SU-DHL-6 (cell line): Measurements from ENCODE around the gene LTK.

Source experiments
- H2AFZ ChIP-seq: fragments of 200-600 bp; sonication (generic); 2 replicates; pipeline ENCODE4 v1.6.1; 2014; ENCODE audit warnings: low read depth, mild to moderate bottlenecking, moderate library complexity, mixed read lengths, antibody characterized with exemption, low read length; ENCODE audit not compliant: severe bottlenecking
- H3F3A ChIP-seq: fragments of 200-600 bp; shearing (Covaris generic); 2 replicates; pipeline ENCODE4 v1.6.0; 2016; ENCODE audit warnings: antibody characterized with exemption, mild to moderate bottlenecking; ENCODE audit not compliant: insufficient read depth
- H3K27ac ChIP-seq: fragments of 200-600 bp; sonication (generic); 2 replicates; pipeline ENCODE4 v1.5.1; 2016; ENCODE audit warnings: low read depth, mild to moderate bottlenecking, low read length, moderate library complexity, mixed read lengths
- H3K27me3 ChIP-seq: fragments of 200-600 bp; sonication (generic), shearing (Covaris generic); 2 replicates; pipeline ENCODE4 v1.6.0; 2014; ENCODE audit warnings: mild to moderate bottlenecking, low read length
- H3K36me3 ChIP-seq: fragments of 200-600 bp; sonication (generic); 2 replicates; pipeline ENCODE4 v1.6.1; 2014; ENCODE audit warnings: mild to moderate bottlenecking, low read length, mixed read lengths
- H3K4me2 ChIP-seq: fragments of 300-600, 200-600 bp; shearing (Covaris generic), sonication (generic); 2 replicates; pipeline ENCODE4 v1.6.0; 2014; ENCODE audit warnings: low read length, low read depth, mild to moderate bottlenecking; ENCODE audit not compliant: poor library complexity, severe bottlenecking
- H3K4me3 ChIP-seq: fragments of 200-600 bp; sonication (generic); 2 replicates; pipeline ENCODE4 v1.5.1; 2014; ENCODE audit warnings: antibody characterized with exemption, low read length, mild to moderate bottlenecking, mixed read lengths; ENCODE audit not compliant: insufficient read depth, poor library complexity, severe bottlenecking
- H3K79me2 ChIP-seq: fragments of 200-600 bp; sonication (generic); 2 replicates; pipeline ENCODE4 v1.6.1; 2014; ENCODE audit warnings: mild to moderate bottlenecking, low read length, moderate library complexity; ENCODE audit not compliant: insufficient read depth
- H3K9ac ChIP-seq: fragments of 200-600 bp; sonication (generic); 2 replicates; pipeline ENCODE4 v1.7.0; 2014; ENCODE audit warnings: mild to moderate bottlenecking, low read length
- H3K9me2 ChIP-seq: fragments of 200-600 bp; sonication (generic); replicated peaks from 2 replicates; pipeline ENCODE4 v1.6.1; 2014; ENCODE audit warnings: low read length; ENCODE audit not compliant: insufficient read depth
- H3K9me3 ChIP-seq: fragments of 200-600 bp; sonication (generic); 2 replicates; pipeline ENCODE4 v1.6.1; 2014; ENCODE audit warnings: low read length, mixed read lengths; ENCODE audit not compliant: insufficient read depth
- H4K20me1 ChIP-seq: fragments of 200-600 bp; sonication (generic); 2 replicates; pipeline ENCODE4 v1.6.1; 2014; ENCODE audit warnings: low read depth, mild to moderate bottlenecking, antibody characterized with exemption, low read length, moderate library complexity, mixed read lengths
- CTCF ChIP-seq: fragments of 200-600 bp; sonication (generic); IDR thresholded peaks from one replicate; pipeline ENCODE4 v1.5.1; 2017; ENCODE audit warnings: antibody characterized with exemption, mild to moderate bottlenecking, low read length, moderate library complexity; ENCODE audit not compliant: insufficient read depth, poor library complexity, severe bottlenecking
- EZH2phosphoT487 ChIP-seq: fragments of 200-600 bp; sonication (generic), shearing (Covaris generic); conservative IDR thresholded peaks from 2 replicates; pipeline ENCODE4 v1.6.1; 2018; ENCODE audit warnings: mild to moderate bottlenecking, antibody characterized with exemption, low read length, moderate library complexity, mixed read lengths

LTK gene

GRCh38 chr15:41504751-41505492 is 8.7 kb downstream of the LTK start:
- TF ChIP-seq EZH2phosphoT487 (no peak), CTCF (no peak)
- H3K9ac ChIP-seq, result no peak overlapping the region
- no peaks in the 10 kb centered on the region for H4K20me1 ChIP-seq
- H3K79me2 ChIP-seq, result no peaks in the 10 kb centered on the region
- H3K27me3 ChIP-seq, result no peaks in the 10 kb centered on the region
- no peak overlapping the region for H3K4me2 ChIP-seq
- no peaks in the 10 kb centered on the region for H3K9me3 ChIP-seq
- H3K4me3 ChIP-seq, result no peak overlapping the region
- H3F3A ChIP-seq, result no peaks in the 10 kb centered on the region
- no peaks in the 10 kb centered on the region for H3K36me3 ChIP-seq
- no peak overlapping the region for H3K27ac ChIP-seq
- no peak overlapping the region for H2AFZ ChIP-seq
- H3K9me2 ChIP-seq, result no peaks in the 10 kb centered on the region

- no peaks in the 10 kb centered on the region for H3K36me3 ChIP-seq
Measured at GRCh38 chr15:41503669-41504010, 10.0 kb downstream of the LTK start.

GRCh38 chr15:41502795-41503668 is 10.6 kb downstream of the LTK start:
- Histone ChIP-seq H3K9me3 (no peaks in the 10 kb centered on the region), H4K20me1 (no peaks in the 10 kb centered on the region), H3K9me2 (no peaks in the 10 kb centered on the region), H3K79me2 (no peaks in the 10 kb centered on the region), H3K4me2 (no peak overlapping the region), H3F3A (no peaks in the 10 kb centered on the region), H3K9ac (no peak overlapping the region), H3K27ac (no peak overlapping the region), H3K27me3 (no peaks in the 10 kb centered on the region), H3K36me3 (no peaks in the 10 kb centered on the region), H3K4me3 (no peak overlapping the region), H2AFZ (no peak overlapping the region)
- no peak for TF ChIP-seq EZH2phosphoT487
- no peak for TF ChIP-seq CTCF

More at GRCh38 chr15:41503669-41504010, 10.0 kb downstream of the LTK start:
- Histone ChIP-seq H3F3A (no peaks in the 10 kb centered on the region), H3K27me3 (no peaks in the 10 kb centered on the region), H3K79me2 (no peaks in the 10 kb centered on the region), H3K9ac (no peak overlapping the region), H3K4me3 (no peak overlapping the region), H3K9me2 (no peaks in the 10 kb centered on the region), H3K4me2 (no peak overlapping the region), H2AFZ (no peak overlapping the region), H3K27ac (no peak overlapping the region), H4K20me1 (no peaks in the 10 kb centered on the region), H3K9me3 (no peaks in the 10 kb centered on the region)
- TF ChIP-seq EZH2phosphoT487, result no peak
- TF ChIP-seq CTCF, result no peak
